Suprapubic skin (tissue), 4 donors: Measurements from ENCODE around the gene CLDN34.

ENCODE experiments used
- EP300 ChIP-seq: sonication (generic); formaldehyde crosslinking; IDR thresholded peaks from one replicate; pipeline ENCODE4 v1.6.1; 2017; ENCODE audit warnings: antibody characterized with exemption
- POLR2A ChIP-seq, 2 donors: fragments of 450-650 bp; IDR thresholded peaks; one replicate each; pipeline ENCODE4 v1.6.1; 2017; ENCODE audit warnings: antibody characterized with exemption in 2 of 2, mild to moderate bottlenecking in 2 of 2, moderate library complexity in 2 of 2
- POLR2AphosphoS5 ChIP-seq, 3 donors: sonication (generic); formaldehyde crosslinking; IDR thresholded peaks; one replicate each; pipeline ENCODE4 v1.6.1; 2017; ENCODE audit warnings: antibody characterized with exemption in 3 of 3
- TF ChIP-seq, protein P1 (sequence below), 2 donors: fragments of 200-600 bp in 1 of 2; fragments of 450-650 bp in 1 of 2; sonication (generic) in 1 of 2; IDR thresholded peaks; one replicate each; pipeline ENCODE4 v1.5.1; 2016 to 2019; ENCODE audit warnings: antibody characterized with exemption in 2 of 2, mild to moderate bottlenecking in 1 of 2, moderate library complexity in 1 of 2

- TF ChIP-seq EP300 (no peak), POLR2A (IDR thresholded peaks at IDR 0.05) (no peak), POLR2AphosphoS5 (IDR thresholded peaks at IDR 0.05) (no peak)
- TF ChIP-seq, protein P1, sequence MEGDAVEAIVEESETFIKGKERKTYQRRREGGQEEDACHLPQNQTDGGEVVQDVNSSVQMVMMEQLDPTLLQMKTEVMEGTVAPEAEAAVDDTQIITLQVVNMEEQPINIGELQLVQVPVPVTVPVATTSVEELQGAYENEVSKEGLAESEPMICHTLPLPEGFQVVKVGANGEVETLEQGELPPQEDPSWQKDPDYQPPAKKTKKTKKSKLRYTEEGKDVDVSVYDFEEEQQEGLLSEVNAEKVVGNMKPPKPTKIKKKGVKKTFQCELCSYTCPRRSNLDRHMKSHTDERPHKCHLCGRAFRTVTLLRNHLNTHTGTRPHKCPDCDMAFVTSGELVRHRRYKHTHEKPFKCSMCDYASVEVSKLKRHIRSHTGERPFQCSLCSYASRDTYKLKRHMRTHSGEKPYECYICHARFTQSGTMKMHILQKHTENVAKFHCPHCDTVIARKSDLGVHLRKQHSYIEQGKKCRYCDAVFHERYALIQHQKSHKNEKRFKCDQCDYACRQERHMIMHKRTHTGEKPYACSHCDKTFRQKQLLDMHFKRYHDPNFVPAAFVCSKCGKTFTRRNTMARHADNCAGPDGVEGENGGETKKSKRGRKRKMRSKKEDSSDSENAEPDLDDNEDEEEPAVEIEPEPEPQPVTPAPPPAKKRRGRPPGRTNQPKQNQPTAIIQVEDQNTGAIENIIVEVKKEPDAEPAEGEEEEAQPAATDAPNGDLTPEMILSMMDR (IDR thresholded peaks at IDR 0.05): no peak
These were observed 47.5 kb upstream of the CLDN34 start for GRCh38 chrX:9919632-9920172.
